GM18499 (cell line): ENCODE measurements around the gene UFSP1.

Experiments
- ATAC-seq: cut with Tn5 transposase; IDR thresholded peaks from one replicate; pipeline ENCODE4 v1.9.1; 2021; ENCODE audit warnings: moderate number of reproducible peaks; ENCODE audit not compliant: insufficient read depth, unreplicated experiment

UFSP1 gene

DNA sequence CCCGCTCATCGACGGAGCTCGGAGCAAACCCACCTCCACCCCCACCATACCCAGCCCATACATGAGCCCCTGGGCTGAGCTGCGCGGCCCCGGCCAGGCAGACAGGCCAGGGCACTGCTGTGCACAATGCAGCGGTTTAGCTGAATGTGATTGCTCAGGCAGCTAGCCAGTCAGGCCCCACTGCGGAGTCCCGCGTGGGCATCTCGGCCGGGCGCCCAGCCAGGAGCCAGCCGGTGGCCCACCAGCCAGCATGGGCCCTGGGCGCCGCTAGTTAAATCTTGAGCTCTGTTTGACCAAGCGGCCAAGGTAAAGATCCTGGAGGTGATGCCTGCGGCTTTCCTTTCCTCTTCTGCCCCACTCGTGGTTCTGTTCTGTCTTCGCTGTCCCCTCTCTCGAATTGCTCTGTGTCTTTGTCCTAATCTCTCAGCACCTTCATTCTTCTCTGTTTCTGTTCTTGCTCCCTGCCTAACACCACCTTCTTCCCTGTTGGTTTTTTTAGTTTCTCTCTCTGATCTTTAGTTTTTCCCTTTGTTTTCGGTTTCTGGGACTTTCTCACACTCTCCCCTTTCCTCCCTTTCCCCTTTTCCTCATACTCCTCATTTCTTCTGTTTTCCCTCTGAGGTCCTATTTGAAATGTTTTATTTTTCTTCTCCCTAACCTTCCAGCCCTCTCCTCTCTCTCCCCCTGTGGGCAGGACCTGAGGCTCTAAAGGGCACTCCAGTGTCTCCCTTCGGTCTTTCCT lies 6.6 kb downstream of the UFSP1 start:
- ATAC-seq: no peak

DNA sequence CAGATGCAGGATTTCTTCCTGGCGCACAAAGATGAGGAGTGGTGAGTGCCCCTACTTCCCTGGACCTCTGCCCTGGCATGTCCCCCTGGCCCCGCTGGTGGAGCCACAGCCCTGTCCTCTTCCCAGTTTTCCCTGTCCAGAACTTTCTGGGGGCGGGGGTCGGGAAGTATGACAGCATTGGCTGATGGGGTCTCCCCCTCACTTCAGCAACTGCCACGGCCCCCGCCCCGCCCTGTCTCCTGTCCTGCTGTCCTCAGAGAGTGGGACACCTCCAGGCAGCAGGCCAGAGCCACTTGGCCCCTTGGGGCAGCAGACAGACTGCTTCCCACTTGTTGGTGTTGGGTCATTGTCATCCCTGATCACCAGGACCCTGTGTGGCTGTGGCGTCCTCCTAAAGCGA lies 7.3 kb downstream of the UFSP1 start:
- ATAC-seq: no peak

DNA sequence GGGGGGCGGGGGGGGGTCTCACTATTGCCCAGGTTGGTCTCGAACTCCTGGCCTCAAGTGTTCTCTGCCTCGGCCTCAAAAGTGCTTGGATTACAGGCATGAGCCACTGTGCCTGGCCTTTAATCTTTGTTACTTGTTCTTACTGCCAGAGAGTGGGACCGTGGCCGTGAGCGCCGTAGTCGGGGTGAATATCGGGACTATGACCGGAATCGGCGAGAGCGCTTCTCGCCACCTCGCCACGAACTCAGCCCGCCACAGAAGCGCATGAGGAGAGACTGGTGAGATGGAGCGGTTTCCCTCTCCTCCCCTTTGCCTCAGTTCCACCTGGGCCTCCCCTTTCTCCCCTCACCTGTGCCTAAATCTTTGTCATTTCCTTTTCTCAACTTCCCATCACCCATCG lies 8.4 kb downstream of the UFSP1 start:
- no peak for ATAC-seq

DNA sequence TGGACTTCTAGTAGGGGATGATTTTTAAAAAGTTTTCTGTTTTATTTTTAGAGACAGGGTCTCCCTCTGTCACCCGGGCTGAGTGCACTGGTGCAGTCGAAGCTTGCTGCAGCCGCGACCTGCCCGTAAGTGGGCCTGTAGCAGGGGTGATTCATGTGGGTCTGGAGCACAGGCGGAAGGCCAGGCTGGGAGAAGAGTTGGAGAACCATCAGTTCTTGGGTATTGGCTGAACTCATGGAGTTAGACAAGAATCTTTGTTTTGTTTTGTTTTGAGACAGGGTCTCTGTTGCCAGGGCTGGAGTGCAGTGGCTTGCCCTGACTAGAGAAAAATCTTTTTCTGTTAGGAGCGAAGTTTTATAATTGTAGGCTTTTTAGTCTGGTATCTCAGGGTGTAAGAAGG lies 8.9 kb downstream of the UFSP1 start:
- no peak for ATAC-seq

DNA sequence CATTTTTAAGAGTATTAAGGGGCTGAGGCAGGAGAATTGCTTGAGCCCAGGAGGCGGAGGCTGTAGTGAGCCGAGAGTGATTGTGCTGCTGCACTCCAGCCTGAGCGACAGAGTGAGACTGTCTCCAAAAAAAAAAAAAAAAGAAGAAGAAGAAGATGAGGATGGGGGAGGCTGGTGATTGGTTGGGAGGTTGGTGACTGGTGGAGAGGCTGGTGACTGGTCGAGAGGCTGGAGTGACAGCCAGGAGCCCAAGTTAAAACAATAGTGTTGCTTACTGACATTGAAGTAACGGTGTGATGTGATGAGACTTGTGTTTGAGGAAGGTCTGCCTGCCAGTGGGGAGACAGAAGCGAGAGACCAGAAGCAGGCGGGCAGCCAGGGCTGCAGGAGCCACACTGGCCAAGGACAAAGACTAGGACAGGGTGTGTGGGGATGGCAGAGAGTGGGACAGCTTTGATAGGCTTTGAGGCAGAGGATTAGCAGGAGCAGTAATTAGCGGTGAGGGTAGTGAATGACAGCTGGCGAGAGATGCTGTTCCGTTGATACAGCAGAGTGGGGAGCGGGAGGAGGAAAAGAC lies 9.7 kb downstream of the UFSP1 start:
- no peak for ATAC-seq

DNA sequence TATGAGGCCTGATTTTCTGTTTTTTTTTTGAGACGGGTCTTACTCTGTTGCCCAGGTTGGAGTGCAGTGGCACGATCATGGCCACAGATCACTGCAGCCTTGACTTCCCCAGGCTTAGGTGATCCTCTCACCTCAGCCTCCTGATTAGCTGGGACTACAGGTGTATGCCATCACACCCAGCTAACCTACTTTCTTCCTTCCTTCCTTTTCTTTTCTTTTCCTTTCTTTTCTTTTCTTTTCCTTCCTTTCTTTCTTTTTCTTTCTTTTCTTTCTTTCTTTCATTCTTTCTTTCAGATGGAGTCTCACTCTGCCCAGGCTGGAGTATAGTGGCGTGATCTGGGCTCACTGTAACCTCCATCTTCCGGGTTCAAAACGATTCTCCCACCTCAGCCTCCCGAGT lies 10.8 kb downstream of the UFSP1 start:
- ATAC-seq: no peak

DNA sequence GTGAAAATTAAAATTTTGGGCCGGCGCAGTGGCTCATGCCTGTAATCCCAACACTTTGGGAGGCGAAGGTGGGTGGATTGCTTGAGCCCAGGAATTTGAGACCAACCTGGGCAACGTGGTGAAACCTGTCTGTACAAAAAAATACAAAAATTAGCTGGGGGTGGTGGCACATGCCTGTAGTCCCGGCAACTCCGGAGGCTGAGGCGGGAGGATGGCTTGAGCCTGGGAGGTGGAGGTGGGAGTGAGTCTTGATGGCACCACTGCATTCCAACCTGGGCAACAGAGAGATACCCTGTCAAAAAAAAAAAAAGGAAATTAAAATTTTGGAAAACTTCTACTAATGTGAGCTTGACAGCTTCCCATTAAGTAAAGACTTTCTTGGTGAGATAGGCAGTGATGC lies 11.5 kb downstream of the UFSP1 start:
- ATAC-seq: no peak

DNA sequence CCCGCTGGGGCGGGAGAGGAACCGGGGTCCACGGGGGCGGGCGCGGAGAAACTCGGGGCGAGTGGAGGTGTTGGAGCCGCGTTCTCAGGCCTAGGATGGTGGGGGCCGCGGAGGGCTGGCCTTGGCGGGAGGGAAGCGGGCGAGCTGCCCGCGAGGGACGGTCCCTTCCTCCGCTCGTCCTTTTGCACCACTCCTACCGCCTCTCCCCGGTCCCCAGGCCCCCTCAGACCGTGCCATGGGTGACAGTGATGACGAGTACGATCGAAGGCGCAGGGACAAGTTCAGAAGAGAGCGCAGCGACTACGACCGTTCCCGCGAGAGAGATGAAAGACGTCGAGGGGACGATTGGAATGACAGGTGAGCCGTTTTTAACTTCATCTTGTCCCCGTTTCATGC lies 14.2 kb downstream of the UFSP1 start:
- ATAC-seq: no peak

DNA sequence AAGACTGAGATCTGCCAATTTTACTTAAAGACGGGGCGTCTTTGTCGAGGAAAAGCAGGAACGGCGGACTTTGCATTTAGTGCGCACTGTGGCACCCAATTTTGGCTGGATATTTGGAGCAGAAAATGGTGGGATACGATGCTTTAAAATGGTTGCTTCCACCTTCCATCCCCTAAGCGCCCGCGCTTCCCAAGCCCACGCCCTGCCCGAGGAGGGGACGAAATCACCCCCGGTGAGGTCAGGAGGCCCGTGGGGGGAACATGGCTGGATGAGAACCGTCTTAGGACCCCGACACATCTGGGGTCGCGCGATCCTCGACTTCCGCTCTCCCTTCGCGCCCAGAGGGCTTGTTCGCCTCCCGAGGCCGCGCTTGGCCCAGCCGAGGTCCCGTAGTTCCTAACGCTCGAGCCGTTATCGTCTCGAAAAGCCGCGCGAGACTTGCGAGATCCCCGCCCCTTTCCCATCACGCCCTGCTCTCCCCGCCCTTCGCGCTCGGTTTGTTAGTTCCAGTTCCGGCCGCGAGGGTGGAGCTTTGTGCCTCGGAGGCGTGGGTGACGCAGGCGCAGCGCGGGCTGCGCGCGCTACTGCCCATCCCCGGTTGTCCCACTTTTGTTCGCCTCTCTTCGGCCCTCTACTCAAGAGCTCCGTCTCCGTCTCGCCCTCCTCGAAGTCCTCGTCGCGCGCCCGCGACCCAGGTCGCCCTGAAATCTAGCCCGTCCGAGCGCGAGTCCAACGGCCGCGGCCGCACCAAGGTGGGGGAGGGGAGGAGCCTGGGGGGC lies 14.7 kb downstream of the UFSP1 start, which contains the start of gene SRRT:
Gene SRRT (plus strand): TSS at position 527 of the 779 bp plus-strand sequence. CDS start 488 bp downstream, outside the sequence.
- ATAC-seq: peak; percentile 65

DNA sequence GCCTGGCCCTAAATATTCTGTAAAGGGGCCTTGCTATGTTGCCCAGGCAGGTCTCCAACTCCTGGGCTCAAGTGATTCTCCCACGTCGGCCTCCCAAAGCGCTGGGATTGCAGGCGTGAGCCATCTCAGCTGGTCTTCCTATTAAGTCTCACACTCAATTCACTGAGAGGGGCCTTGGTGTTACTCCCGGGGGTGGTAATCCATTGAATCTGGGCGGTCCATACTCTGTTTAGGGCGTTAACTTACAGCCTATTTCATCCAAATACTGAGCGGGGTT lies 15.3 kb downstream of the UFSP1 start:
- ATAC-seq: no peak

DNA sequence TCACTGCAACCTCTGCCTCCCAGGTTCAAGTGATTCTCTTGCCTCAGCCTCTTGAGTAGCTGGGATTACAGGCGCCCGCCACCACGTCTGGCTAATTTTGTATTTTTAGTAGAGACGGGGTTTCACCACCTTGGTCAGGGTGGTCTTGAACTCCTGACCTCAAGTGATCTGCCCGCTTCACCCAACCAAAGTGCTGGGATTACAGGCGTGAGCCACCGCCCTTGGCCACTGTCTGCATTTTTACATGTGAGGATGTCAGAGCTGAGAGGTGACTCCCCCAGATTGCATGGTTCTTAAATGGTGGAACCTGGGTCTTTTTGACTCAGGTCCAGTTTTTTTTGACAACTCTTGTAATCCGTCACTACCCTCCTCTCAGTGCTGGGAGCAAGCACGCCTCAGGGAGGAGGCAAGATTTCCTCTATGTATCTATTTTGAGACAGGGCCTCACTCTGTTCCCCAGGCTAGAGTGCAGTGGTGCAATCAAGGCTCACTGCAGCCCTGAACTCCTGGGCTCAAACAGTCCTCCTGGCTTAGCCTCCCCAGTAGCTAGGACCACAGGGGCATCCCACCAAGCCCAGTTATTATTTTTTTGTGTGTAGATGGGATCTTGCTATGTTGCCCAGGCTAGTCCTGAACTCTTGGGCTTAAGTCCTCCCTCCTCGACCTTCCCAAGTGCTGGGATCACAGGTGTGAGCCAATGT lies 15.8 kb downstream of the UFSP1 start:
- no peak for ATAC-seq

DNA sequence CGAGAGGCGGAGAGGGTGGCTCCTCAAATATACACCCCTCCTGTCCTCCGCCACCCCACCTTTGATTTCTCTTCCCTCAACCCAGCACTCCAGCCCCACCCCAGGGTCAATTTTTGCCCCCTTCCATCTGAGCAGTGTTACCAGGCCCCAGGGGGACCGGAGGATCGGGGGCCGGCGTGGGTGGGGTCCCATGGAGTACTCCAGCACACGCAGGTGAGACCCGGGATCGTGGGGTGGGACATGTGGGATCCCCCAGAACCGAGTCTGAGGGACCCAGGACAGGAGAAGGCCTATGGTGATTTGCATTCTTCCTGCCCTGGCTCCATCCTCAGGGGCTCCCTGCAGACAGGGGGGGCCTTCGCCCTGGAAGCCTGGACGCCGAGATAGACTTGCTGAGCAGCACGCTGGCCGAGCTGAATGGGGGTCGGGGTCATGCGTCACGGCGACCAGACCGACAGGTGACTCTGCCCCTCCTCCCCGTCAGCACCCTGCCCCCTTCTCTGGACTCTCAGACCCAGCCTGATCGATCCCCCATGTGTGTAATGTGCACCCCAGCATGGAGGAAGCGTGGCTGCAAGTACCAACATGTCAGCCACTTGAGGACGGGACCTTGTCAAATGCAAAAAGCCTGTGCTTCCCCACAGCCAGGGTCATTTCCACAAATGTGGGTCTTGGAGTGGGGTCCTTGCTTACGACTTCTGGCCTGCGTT lies 21.6 kb downstream of the UFSP1 start:
- no peak for ATAC-seq

DNA sequence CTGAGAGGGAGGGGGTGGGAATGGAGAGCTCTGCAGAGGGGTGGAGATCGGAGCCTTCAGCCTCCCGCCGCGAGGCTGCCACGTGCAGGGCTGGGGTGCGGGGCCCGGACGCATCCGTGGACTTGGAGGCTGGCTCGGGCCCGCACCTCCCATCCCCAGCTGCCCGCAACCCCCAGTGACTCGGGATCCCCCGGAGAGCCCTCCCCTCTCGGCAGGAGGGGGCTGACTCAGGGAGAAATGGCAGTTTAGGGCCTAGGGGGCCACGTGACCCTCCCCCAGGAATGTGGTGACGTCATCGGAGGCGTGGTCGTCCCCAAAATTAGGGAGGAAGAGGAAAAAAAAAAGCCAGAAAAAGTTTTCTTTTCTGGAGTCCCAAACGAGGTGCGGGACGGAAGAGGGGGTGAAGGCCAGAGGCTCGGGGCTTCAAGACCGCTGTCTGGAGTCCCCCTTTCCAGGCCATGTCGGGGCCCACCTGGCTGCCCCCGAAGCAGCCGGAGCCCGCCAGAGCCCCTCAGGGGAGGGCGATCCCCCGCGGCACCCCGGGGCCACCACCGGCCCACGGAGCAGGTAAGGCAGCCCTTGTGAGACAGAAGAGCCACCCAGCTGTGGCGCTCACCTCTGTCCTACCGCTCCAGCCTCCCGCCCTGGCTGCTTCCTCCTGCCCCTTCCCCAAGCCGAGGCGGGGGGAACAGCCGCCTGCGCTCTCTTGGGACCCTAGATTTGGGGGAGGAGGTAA lies 22.3 kb downstream of the UFSP1 start, which contains the start of gene TRIP6:
Gene TRIP6 (plus strand): TSS at position 348 of the 736 bp plus-strand sequence. CDS start 111 bp downstream, at position 459.
- ATAC-seq: no peak

DNA sequence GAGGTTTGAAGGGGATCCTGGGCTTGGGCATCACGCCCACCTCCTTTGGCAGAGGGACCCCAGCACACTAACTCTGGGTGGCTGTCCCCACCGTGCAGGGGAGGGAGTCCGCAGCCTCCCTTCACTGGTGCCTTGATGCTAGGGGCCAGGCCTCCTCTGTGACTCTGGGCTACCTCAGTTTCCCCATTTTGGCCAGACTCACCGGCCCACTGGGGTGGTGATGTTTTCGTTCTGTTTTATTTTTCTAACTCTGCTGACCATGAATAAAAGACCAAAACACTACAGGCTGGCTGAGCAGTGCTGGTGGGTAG lies 22.8 kb downstream of the UFSP1 start:
- no peak for ATAC-seq

DNA sequence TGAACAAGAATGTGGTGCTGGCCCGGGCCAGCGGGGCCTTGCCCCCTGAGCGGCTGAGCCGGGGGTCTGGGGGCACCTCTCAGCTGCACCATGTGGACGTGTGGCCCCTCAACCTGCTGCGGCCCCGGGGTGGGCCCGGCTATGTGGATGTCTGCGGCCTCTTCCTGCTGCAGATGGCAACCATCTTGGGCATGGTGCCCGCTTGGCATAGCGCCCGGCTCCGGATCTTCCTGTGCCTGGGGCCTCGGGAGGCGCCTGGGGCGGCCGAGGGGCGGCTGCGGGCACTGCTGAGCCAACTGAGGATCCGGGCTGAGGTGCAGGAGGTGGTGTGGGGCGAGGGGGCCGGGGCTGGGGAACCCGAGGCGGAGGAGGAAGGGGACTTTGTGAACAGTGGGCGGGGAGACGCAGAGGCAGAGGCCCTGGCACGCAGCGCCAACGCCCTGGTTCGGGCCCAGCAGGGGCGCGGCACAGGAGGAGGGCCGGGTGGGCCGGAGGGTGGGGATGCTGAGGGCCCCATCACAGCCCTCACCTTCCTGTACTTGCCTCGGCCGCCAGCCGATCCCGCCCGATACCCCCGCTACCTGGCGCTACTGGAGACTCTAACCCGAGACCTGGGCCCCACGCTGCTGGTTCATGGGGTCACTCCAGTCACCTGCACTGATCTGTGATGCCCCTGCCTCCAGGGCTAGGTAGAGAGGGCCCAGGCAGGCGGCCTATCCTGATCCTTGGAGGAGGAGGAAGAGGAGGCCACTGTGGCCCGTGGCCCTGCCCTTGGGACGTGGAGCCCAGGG lies 23.4 kb downstream of the UFSP1 start:
- ATAC-seq: no peak

DNA sequence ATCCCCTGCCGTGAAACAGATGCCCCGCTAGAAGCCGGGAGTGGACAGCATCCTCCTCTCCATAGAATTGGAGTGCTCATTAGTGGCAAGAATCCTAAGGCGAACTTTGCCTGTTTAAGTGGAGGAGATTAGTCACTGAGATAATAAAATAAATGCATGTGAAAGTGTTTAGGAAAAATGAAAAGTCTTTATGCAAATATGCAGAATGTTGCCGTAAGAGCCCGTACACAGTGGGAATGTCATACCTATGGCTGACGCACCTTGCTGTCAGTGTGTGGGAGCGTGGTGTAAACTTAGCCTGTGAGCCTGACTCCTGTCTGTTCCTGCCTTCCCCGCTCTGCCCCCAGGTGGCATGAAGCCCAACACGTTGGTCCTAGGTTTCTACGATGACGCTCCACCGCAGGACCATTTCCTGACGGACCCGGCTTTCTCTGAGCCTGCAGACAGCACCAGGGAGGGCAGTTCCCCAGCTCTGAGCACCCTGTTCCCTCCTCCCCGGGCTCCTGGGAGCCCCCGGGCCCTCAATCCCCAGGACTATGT lies 24.1 kb downstream of the UFSP1 start:
- ATAC-seq: no peak

DNA sequence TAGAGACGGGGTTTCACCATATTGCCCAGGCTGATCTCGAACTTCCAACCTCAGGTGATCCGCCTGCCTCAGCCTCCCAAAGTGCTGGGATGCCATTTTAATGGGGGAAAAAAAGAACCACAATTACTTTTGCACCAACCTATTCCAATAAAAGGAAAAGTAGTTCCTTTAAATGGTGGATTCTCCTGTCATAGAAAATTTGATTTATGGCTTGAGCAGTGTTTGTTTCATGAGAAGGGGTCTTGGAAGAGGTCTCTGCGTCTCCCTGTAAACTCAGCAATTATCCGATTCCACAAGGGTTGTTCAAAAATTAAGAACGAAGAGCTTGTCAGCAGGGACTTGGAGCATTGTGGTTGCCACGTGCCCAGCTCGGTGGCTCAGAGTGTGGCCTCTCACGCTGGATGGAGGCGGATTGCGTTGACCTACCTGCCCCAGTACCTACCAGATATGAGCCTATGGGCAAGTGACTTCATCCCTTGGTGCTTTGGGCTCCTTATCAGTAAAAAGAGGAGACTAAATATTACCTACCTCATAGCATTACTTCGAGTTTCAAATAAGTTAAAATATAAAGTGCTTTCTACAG lies 25.2 kb downstream of the UFSP1 start:
- ATAC-seq: no peak

DNA sequence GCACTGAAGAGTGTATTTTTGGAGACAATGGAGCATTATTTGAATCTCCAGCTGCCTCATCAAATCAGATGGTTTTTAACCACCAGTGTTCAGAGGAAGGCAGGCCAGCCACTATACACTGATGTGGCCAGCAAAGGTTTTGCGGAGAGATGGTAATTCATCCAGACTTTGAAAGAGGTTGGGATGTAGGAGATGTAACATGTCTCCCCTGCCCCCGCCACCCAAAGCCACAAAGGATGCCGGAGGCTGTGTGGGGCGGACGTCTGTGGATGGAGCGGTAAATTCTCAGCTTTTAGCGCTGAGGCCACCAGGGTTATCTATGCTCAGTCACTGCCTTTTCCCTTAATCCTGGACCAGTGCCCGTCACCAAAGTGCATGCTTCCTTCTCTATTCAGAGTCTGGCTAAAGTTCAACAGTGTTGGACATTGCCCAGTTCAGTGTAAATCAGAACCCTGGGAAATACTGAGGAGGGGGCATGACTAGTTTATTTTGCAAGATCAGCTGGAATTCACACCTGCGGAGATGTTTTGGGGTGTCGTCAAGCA lies 26.0 kb downstream of the UFSP1 start:
- ATAC-seq: no peak
